Gastrocnemius medialis (tissue), 4 donors: ENCODE results near the gene IQGAP3.

Source experiments
- POLR2A ChIP-seq, 2 donors: fragments of 450-650 bp; IDR thresholded peaks; one replicate each; pipeline ENCODE4 v1.6.1; 2017; ENCODE audit warnings: antibody characterized with exemption in 2 of 2, mild to moderate bottlenecking in 2 of 2, moderate library complexity in 2 of 2
- TF ChIP-seq, protein P1 (sequence below), 5 experiments: fragments of 450-650 bp in 3 of 5; fragments of 200-600 bp in 2 of 5; sonication (generic) in 2 of 5; IDR thresholded peaks in 4 of 5; conservative IDR thresholded peaks in 1 of 5; 1 replicate in 4 of 5; 2 replicates in 1 of 5; pipeline ENCODE4 v1.5.1; 2016 to 2019; ENCODE audit warnings: antibody characterized with exemption in 5 of 5, mild to moderate bottlenecking in 3 of 5, moderate library complexity in 3 of 5

DNA sequence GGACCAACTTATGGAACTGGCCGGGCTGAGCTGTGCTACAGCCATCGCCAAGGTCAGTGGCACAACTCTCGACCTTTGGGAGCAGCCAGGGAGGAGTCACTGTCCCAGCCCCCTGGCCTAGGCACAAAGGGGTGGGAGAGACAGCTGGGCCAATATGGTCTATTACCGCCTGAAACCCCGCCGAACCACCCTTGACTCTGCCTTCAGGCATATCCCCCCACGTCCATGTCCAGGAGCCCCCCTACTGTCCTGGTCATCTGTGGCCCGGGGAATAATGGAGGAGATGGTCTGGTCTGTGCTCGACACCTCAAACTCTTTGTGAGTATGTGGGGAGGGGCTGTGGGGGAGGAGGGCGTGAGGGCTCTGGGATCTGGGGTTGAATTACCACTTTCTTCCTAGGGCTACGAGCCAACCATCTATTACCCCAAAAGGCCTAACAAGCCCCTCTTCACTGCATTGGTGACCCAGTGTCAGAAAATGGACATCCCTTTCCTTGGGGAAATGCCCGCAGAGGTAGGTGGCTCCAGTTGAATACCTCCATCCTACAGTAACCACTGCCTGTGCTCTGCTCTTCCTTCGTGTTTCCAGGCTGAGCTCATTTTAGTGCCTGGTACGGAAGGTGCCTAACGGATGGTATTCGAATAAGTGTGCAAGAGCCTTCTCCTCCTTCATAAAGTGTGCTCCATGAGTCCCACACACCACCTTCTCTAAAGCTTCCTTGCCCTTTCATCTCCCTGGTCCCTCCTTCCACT lies 20.0 kb upstream of the IQGAP3 start:
- TF ChIP-seq, protein P1, sequence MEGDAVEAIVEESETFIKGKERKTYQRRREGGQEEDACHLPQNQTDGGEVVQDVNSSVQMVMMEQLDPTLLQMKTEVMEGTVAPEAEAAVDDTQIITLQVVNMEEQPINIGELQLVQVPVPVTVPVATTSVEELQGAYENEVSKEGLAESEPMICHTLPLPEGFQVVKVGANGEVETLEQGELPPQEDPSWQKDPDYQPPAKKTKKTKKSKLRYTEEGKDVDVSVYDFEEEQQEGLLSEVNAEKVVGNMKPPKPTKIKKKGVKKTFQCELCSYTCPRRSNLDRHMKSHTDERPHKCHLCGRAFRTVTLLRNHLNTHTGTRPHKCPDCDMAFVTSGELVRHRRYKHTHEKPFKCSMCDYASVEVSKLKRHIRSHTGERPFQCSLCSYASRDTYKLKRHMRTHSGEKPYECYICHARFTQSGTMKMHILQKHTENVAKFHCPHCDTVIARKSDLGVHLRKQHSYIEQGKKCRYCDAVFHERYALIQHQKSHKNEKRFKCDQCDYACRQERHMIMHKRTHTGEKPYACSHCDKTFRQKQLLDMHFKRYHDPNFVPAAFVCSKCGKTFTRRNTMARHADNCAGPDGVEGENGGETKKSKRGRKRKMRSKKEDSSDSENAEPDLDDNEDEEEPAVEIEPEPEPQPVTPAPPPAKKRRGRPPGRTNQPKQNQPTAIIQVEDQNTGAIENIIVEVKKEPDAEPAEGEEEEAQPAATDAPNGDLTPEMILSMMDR (IDR thresholded peaks at IDR 0.05 in 4 of 5, conservative IDR thresholded peaks at IDR 0.05 in 1 of 5): no peak
- TF ChIP-seq POLR2A (IDR thresholded peaks at IDR 0.05): no peak
